ENCODE measurements around the gene C1RL. TPM values are rescaled to one million over a fixed set of nuclear protein-coding genes. Genes with fewer than 3 reads are reported as not detected.
A peak's percentile ranks its signal among the peaks of the same experiment; 100 is the strongest.
"Not testable (repeated sequence)": the region's sequence is repeated elsewhere in the genome, so short reads cannot be mapped to it uniquely, and the experiment has no call there.

The C1RL gene
- total and polyA plus RNA-seq, 7 donors, result 2.7 to 17.0 (median 14.6) TPM

- ATAC-seq (peak; percentile 96 to 98 (median 97)), DNase-seq (peak; percentile 69 to 90)
- WGBS, 3 donors, result 11 to 23% (median 16%) methylated on average over 10 of the region's 10 CpGs
- Histone ChIP-seq H3K27me3 (ENCODE audit: insufficient read depth in 3 of 3, low read length in 2 of 3) (no peaks in the 10 kb centered on the region), H3K4me1 (peaks cover 4% of the 10 kb centered on the region), H3K9me3 (no peaks in the 10 kb centered on the region), H3K36me3 (ENCODE audit: insufficient read depth in 1 of 2, low read depth in 1 of 2) (peaks cover 0 to 33% of the 10 kb centered on the region in 2 donors), H3K27ac (peak within 1 kb of the TSS; percentile 69), H3K4me3 (peak within 1 kb of the TSS; percentile 59)
- intact Hi-C loops (cut with DNase I), result loop anchor here (1.0 to 5.0 kb wide), 4 partner anchors 32 to 577 kb away; partner anchors contain the start of genes C1R (in 2 of the 2) and C1RL (in 2 of the 2)
- TF ChIP-seq, protein P1, sequence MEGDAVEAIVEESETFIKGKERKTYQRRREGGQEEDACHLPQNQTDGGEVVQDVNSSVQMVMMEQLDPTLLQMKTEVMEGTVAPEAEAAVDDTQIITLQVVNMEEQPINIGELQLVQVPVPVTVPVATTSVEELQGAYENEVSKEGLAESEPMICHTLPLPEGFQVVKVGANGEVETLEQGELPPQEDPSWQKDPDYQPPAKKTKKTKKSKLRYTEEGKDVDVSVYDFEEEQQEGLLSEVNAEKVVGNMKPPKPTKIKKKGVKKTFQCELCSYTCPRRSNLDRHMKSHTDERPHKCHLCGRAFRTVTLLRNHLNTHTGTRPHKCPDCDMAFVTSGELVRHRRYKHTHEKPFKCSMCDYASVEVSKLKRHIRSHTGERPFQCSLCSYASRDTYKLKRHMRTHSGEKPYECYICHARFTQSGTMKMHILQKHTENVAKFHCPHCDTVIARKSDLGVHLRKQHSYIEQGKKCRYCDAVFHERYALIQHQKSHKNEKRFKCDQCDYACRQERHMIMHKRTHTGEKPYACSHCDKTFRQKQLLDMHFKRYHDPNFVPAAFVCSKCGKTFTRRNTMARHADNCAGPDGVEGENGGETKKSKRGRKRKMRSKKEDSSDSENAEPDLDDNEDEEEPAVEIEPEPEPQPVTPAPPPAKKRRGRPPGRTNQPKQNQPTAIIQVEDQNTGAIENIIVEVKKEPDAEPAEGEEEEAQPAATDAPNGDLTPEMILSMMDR (IDR thresholded peaks at IDR 0.05), result peak; percentile 84
These were observed 48.6 kb downstream of the C1RL start, which contains the start of gene C1S for GRCh38 chr12:7060353-7060954. Gene C1S, plus strand, starts transcription at chr12:7060718. Its CDS starts 1,195 bp downstream, at chr12:7061913.

- intact Hi-C loops (cut with DNase I), result loop anchor here (1.0 to 5.0 kb wide), 5 partner anchors 33 to 578 kb away; partner anchors contain the start of genes C1R (in 2 of the 2), C1RL (in 2 of the 2) and PEX5 (in 1 of the 2)
- peaks cover 0 to 26% of the 10 kb centered on the region in 2 donors for H3K36me3 ChIP-seq (ENCODE audit: insufficient read depth in 1 of 2, low read depth in 1 of 2)
- peaks cover 4% of the 10 kb centered on the region for H3K4me1 ChIP-seq
- no peaks in the 10 kb centered on the region for H3K9me3 ChIP-seq
- peak overlapping the region; percentile 69 for H3K27ac ChIP-seq
- no peak overlapping the region for H3K4me3 ChIP-seq
- DNase-seq (no peak), ATAC-seq (no peak)
- TF ChIP-seq, protein P1 (IDR thresholded peaks at IDR 0.05), result no peak
- 93 to 95% (median 94%) methylated on average over 4 of the region's 4 CpGs for WGBS, 3 donors
- no peaks in the 10 kb centered on the region for H3K27me3 ChIP-seq (ENCODE audit: insufficient read depth in 3 of 3, low read length in 2 of 3)
These were observed 49.2 kb downstream of the C1RL start for GRCh38 chr12:7059780-7060179.

DNA sequence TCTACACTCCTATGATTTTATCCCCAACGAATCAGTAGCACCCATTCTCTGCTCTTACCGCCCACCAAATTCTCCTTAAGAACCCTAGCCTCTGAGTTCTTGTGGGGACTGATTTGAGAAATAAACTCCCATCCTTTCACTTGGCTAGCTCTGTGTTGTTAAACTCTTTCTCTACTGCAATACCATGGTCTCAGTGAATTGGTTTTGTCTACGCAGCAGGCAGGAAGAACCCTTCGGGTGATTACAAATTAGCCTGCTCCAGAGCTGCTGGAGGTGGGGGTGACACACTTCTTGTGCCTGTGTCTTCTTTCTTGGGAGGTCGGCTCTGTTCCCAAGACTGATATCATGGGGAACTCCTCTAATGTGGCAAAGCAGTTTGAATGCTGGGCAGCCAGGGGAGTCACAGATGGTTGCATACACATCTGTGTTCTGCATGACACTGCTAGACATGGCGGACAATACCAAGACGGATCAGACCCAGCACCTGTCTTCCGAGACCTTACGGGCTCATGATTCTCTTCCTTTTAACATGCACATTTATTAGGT is 50.1 kb downstream of the C1RL start:
- no peaks in the 10 kb centered on the region for H3K27me3 ChIP-seq (ENCODE audit: insufficient read depth in 3 of 3, low read length in 2 of 3)
- DNase-seq (no peak), ATAC-seq (no peak)
- TF ChIP-seq, protein P1 (IDR thresholded peaks at IDR 0.05), result no peak
- no peak overlapping the region for H3K4me3 ChIP-seq
- H3K27ac ChIP-seq, result no peak overlapping the region
- intact Hi-C loops (cut with DNase I), result loop anchor here in 1 of 2 donors (5.0 kb wide), 1 partner anchor 128 kb away; the partner anchor contains the start of gene PEX5
- peaks cover 4% of the 10 kb centered on the region for H3K4me1 ChIP-seq
- H3K36me3 ChIP-seq (ENCODE audit: insufficient read depth in 1 of 2, low read depth in 1 of 2), result peaks cover 0 to 17% of the 10 kb centered on the region in 2 donors
- H3K9me3 ChIP-seq, result no peaks in the 10 kb centered on the region
- 91 to 93% (median 92%) methylated on average over 9 of the region's 9 CpGs for WGBS, 3 donors

DNA sequence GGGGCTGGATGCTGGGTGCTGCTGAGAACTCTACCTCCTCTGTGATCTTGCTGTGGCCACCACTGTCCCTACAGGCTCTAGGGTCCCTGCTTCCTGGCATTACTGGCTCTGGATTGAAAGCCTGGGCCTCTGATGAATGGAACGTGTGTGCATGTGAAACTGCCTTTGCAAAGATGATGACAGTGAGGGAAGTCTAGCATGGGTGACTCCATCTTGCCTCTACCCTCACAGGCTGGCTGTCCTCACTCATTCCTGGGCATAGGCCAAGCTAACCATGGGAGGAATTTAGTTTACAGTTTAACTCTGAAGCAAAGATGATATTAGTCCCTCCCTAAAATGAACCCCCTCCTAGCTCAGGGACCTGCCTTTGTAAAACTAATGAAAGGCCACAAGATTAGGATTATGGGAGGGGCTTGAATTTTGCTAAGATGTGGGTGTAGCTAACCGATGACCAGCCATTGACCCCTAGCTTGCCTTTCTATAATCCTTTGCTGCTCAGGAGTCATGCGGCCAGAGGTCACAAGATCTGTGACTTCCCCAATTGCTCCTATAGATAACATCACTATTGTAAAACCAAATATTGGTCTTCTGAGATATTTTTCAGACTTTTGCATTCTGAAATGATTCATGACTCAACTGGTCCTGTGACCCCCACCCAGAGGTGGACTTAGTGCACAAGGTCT is 50.7 kb downstream of the C1RL start:
- no peak for DNase-seq
- Histone ChIP-seq H3K36me3 (ENCODE audit: insufficient read depth in 1 of 2, low read depth in 1 of 2) (peaks cover 0 to 11% of the 10 kb centered on the region in 2 donors), H3K4me3 (no peak overlapping the region), H3K27ac (no peak overlapping the region), H3K4me1 (peaks cover 4% of the 10 kb centered on the region), H3K9me3 (no peaks in the 10 kb centered on the region), H3K27me3 (ENCODE audit: insufficient read depth in 3 of 3, low read length in 2 of 3) (no peaks in the 10 kb centered on the region)
- intact Hi-C loops (cut with DNase I), result loop anchor here in 1 of 2 donors (5.0 kb wide), 1 partner anchor 129 kb away; the partner anchor contains the start of gene PEX5
- ATAC-seq, result no peak
- TF ChIP-seq, protein P1 (IDR thresholded peaks at IDR 0.05), result no peak
- WGBS, 3 donors, result 87 to 88% (median 88%) methylated on average over 3 of the region's 3 CpGs

DNA sequence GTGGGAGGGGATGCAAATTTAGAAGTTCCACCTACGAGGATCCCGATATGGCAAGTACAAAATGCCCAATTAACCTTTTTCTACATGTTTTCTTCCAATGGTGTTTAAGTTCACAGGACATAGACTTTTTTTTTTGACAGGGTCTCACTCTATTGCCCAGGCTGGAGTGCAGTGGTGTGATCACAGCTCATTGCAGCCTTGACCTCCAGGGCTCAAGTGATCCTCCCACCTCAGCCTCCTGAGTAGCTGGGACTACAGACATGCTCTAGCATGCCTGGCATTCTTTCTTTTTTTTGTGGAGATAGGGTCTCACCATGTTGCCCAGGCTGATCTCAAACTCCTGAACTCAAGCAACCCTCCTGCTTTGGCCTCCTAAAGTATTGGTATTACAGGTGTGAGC is 53.3 kb downstream of the C1RL start:
- not testable (repeated sequence) for ATAC-seq; H3K27me3 ChIP-seq (ENCODE audit: insufficient read depth in 3 of 3, low read length in 2 of 3); H3K36me3 ChIP-seq (ENCODE audit: insufficient read depth in 1 of 2, low read depth in 1 of 2); H3K4me1 ChIP-seq; H3K9me3 ChIP-seq; DNase-seq; H3K4me3 ChIP-seq; H3K27ac ChIP-seq
- 92 to 99% (median 98%) methylated on average over 2 of the region's 2 CpGs for WGBS, 3 donors
- intact Hi-C loops (cut with DNase I), result loop anchor here in 1 of 2 donors (5.0 kb wide), 1 partner anchor 132 kb away; the partner anchor contains the start of gene PEX5
